Lower leg skin (tissue), 4 donors: ENCODE measurements around the gene MAP7. TPM values are rescaled to one million over a fixed set of nuclear protein-coding genes. Genes with fewer than 3 reads are reported as not detected.

Experiments used
- DNase-seq, 2 donors: peaks; one replicate each; pipeline ENCODE4 v3.0.0-alpha.2; 2019; ENCODE audit warnings: low spot score in 2 of 2
- H3K4me3 ChIP-seq: fragments of 200-600 bp; sonication (generic); 2 replicates; pipeline ENCODE4 v1.5.1; 2017; ENCODE audit warnings: mild to moderate bottlenecking, low read depth; ENCODE audit not compliant: poor library complexity, severe bottlenecking
- CTCF ChIP-seq, 3 donors: fragments of 450-650 bp; IDR thresholded peaks; one replicate each; pipeline ENCODE4 v1.5.1; 2016; ENCODE audit warnings: antibody characterized with exemption in 3 of 3, mild to moderate bottlenecking in 3 of 3, moderate library complexity in 2 of 3
- POLR2A ChIP-seq, 2 donors: fragments of 450-650 bp; IDR thresholded peaks; one replicate each; pipeline ENCODE4 v1.6.1; 2016 to 2017; ENCODE audit warnings: antibody characterized with exemption in 2 of 2, mild to moderate bottlenecking in 1 of 2, moderate library complexity in 1 of 2
- WGBS, 2 donors: methylation state at CpG; one replicate each; pipeline ENCODE4 v1.1.5; 2018; 5-methylcytosine and 5-hydroxymethylcytosine counted together
- intact Hi-C: fragments of 100-400 bp; cut with DNase I; formaldehyde crosslinking; loops from one replicate; pipeline ENCODE4 v1.15.0; 2023; ENCODE audit warnings: low total_unique reads
- total RNA-seq, 4 donors: library from RNA; depleted of rRNA; stranded (reverse); fragments of >200 nt; gene quantifications; one replicate each; pipeline ENCODE4 v1.1.0, GENCODE V29; 2016

Gene MAP7
- total RNA-seq, 4 donors from 2014 or later: 32.5 to 41.8 (median 39.0) TPM

- no peak for DNase-seq
- intact Hi-C loops: no loop called here
- no peak for TF ChIP-seq POLR2A (IDR thresholded peaks at IDR 0.05)
- no peak for TF ChIP-seq CTCF (IDR thresholded peaks at IDR 0.05)
- WGBS, 2 donors: 72 to 75% methylated on average over 2 of the region's 2 CpGs
- no peak overlapping the region for H3K4me3 ChIP-seq
Measured at GRCh38 chr6:136524936-136525413, 25.2 kb downstream of the MAP7 start.

- 73 to 84% methylated on average over 2 of the region's 2 CpGs for WGBS, 2 donors
- DNase-seq: no peak
- no peak for TF ChIP-seq CTCF (IDR thresholded peaks at IDR 0.05)
- no peak for TF ChIP-seq POLR2A (IDR thresholded peaks at IDR 0.05)
- intact Hi-C loops: no loop called here
- H3K4me3 ChIP-seq: no peak overlapping the region
Measured at GRCh38 chr6:136524339-136524935, 25.8 kb downstream of the MAP7 start.

- TF ChIP-seq CTCF (IDR thresholded peaks at IDR 0.05): no peak
- TF ChIP-seq POLR2A (IDR thresholded peaks at IDR 0.05): no peak
- H3K4me3 ChIP-seq: no peak overlapping the region
- 90 to 97% methylated on average over 4 of the region's 4 CpGs for WGBS, 2 donors
- no peak for DNase-seq
- intact Hi-C loops: no loop called here
Measured at GRCh38 chr6:136523196-136523595, 27.0 kb downstream of the MAP7 start.

GRCh38 chr6:136522636-136523035, 27.6 kb downstream of the MAP7 start:
- TF ChIP-seq CTCF (IDR thresholded peaks at IDR 0.05) (no peak), POLR2A (IDR thresholded peaks at IDR 0.05) (no peak)
- DNase-seq: no peak
- 90 to 100% methylated on average over 3 of the region's 3 CpGs for WGBS, 2 donors
- intact Hi-C loops: no loop called here
- H3K4me3 ChIP-seq: no peak overlapping the region

- DNase-seq: no peak
- no peak overlapping the region for H3K4me3 ChIP-seq
- TF ChIP-seq POLR2A (IDR thresholded peaks at IDR 0.05): no peak
- TF ChIP-seq CTCF (IDR thresholded peaks at IDR 0.05): no peak
- 81 to 82% methylated on average over 4 of the region's 4 CpGs for WGBS, 2 donors
- intact Hi-C loops: no loop called here
Measured at GRCh38 chr6:136521911-136522310, 28.3 kb downstream of the MAP7 start.

GRCh38 chr6:136521427-136521826, 28.8 kb downstream of the MAP7 start:
- TF ChIP-seq POLR2A (IDR thresholded peaks at IDR 0.05) (no peak), CTCF (IDR thresholded peaks at IDR 0.05) (no peak)
- DNase-seq: no peak
- no peak overlapping the region for H3K4me3 ChIP-seq
- WGBS, 2 donors: 48 to 87% methylated on average over 2 of the region's 2 CpGs
- intact Hi-C loops: no loop called here
